Measurements from ENCODE around the gene NR2C2AP. TPM values are rescaled to one million over a fixed set of nuclear protein-coding genes. Genes with fewer than 3 reads are reported as not detected.

Gene NR2C2AP
- total RNA-seq, 4 donors from 2014 or later = 14.0 to 21.4 (median 16.8) TPM

- H3K9me3 ChIP-seq = no peaks in the 10 kb centered on the region
- WGBS, 2 donors (ENCODE audit: low coverage in 1 of 2) = 40 to 43% methylated on average over 1 to 8 of the region's 14 CpGs
- ATAC-seq = no peak
- H3K4me1 ChIP-seq = peaks cover 0 to 17% (median 8%) of the 10 kb centered on the region in 3 donors
- no peak for TF ChIP-seq EP300 (IDR thresholded peaks at IDR 0.05)
- H3K36me3 ChIP-seq = peaks cover 0 to 14% of the 10 kb centered on the region in 2 donors
- no peak overlapping the region for H3K4me3 ChIP-seq
- H3K27me3 ChIP-seq = peaks cover 51% of the 10 kb centered on the region
- H3K27ac ChIP-seq = no peak overlapping the region
Measured at GRCh38 chr19:19205416-19206410, 2.5 kb upstream of the NR2C2AP start.

- Histone ChIP-seq H3K9me3 (no peaks in the 10 kb centered on the region), H3K27me3 (peaks cover 36% of the 10 kb centered on the region), H3K27ac (no peak overlapping the region), H3K4me1 (peaks cover 0 to 17% (median 8%) of the 10 kb centered on the region in 3 donors), H3K4me3 (no peak overlapping the region), H3K36me3 (peaks cover 0 to 27% of the 10 kb centered on the region in 2 donors)
- ATAC-seq = no peak
- 40 to 60% methylated on average over 1 to 7 of the region's 13 CpGs for WGBS, 2 donors (ENCODE audit: low coverage in 1 of 2)
- TF ChIP-seq EP300 (IDR thresholded peaks at IDR 0.05) = no peak
- TF ChIP-seq CTCF (IDR thresholded peaks at IDR 0.05) = no peak
- TF ChIP-seq POLR2AphosphoS5 (IDR thresholded peaks at IDR 0.05) = no peak
- TF ChIP-seq POLR2A (IDR thresholded peaks at IDR 0.05) = no peak
Measured at GRCh38 chr19:19204181-19204580, 967 bp upstream of the NR2C2AP start.

DNA sequence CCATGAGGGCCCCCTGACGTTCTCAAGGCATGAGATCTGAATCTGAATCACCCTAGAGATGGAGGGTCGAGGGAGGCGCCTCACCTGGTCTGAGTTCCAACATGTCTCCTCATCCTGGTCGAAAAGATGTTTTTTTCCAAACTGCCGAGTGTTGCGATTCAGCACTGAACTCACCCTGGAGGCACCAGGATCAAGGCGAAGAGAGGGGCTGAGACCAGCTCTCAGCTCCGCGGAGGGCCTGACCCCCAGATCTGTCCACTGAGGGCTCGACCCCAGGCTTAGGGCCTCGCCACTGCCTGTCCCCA is 555 bp downstream of the NR2C2AP start:
- peaks cover 0 to 17% (median 8%) of the 10 kb centered on the region in 3 donors for H3K4me1 ChIP-seq
- peaks cover 0 to 42% of the 10 kb centered on the region in 2 donors for H3K36me3 ChIP-seq
- H3K27me3 ChIP-seq = peaks cover 21% of the 10 kb centered on the region
- peak overlapping the region; percentile 59 to 73 for H3K4me3 ChIP-seq
- 0 to 22% methylated on average over 2 to 3 of the region's 11 CpGs for WGBS, 2 donors (ENCODE audit: low coverage in 1 of 2)
- no peaks in the 10 kb centered on the region for H3K9me3 ChIP-seq
- H3K27ac ChIP-seq = peak overlapping the region; percentile 21 to 87 (median 82)
- TF ChIP-seq POLR2AphosphoS5 (IDR thresholded peaks at IDR 0.05) = no peak
- no peak for TF ChIP-seq CTCF (IDR thresholded peaks at IDR 0.05)
- TF ChIP-seq EP300 (IDR thresholded peaks at IDR 0.05) = no peak
- TF ChIP-seq POLR2A (IDR thresholded peaks at IDR 0.05) = no peak
- ATAC-seq = no peak

- Histone ChIP-seq H3K9me3 (no peaks in the 10 kb centered on the region), H3K4me1 (peaks cover 0 to 17% (median 8%) of the 10 kb centered on the region in 3 donors), H3K36me3 (peaks cover 0 to 49% of the 10 kb centered on the region in 2 donors), H3K27me3 (peaks cover 14% of the 10 kb centered on the region), H3K27ac (peak overlapping the region in 2 of 4 donors; percentile 79 to 87), H3K4me3 (peak overlapping the region in 1 of 2 donors; percentile 73)
- WGBS, 2 donors (ENCODE audit: low coverage in 1 of 2) = 55 to 61% methylated on average over 2 to 7 of the region's 19 CpGs
- TF ChIP-seq POLR2A (IDR thresholded peaks at IDR 0.05) = no peak
- no peak for TF ChIP-seq CTCF (IDR thresholded peaks at IDR 0.05)
- TF ChIP-seq POLR2AphosphoS5 (IDR thresholded peaks at IDR 0.05) = no peak
- TF ChIP-seq EP300 (IDR thresholded peaks at IDR 0.05) = no peak
- no peak for ATAC-seq
Measured at GRCh38 chr19:19201697-19202630, 1.2 kb downstream of the NR2C2AP start.

DNA sequence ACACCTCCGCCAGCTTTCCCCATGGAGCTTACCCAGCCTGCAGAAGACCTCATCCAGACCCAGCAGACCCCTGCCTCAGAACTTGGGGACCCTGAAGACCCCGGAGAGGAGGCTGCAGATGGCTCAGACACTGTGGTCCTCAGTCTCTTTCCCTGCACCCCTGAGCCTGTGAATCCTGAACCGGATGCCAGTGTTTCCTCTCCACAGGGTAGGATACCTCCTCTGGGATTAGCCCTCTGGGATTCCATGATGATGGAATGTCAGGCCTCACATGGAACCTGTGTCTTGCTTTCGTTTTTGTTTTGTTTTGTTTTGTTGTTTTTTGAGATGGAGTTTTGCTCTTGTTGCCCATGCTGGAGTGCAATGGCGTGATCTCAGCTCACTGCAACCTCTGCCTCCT is 9.3 kb downstream of the NR2C2AP start:
- ATAC-seq = no peak
- peak overlapping the region in 2 of 4 donors; percentile 94 to 99 for H3K27ac ChIP-seq
- TF ChIP-seq POLR2A (IDR thresholded peaks at IDR 0.05) = no peak
- no peak for TF ChIP-seq POLR2AphosphoS5 (IDR thresholded peaks at IDR 0.05)
- no peak for TF ChIP-seq EP300 (IDR thresholded peaks at IDR 0.05)
- TF ChIP-seq CTCF (IDR thresholded peaks at IDR 0.05) = no peak
- H3K4me1 ChIP-seq = peaks cover 0 to 53% (median 34%) of the 10 kb centered on the region in 3 donors
- H3K27me3 ChIP-seq = no peaks in the 10 kb centered on the region
- H3K36me3 ChIP-seq = peaks cover 0 to 32% of the 10 kb centered on the region in 2 donors
- 49 to 63% methylated on average over 2 to 4 of the region's 5 CpGs for WGBS, 2 donors (ENCODE audit: low coverage in 1 of 2)
- H3K9me3 ChIP-seq = no peaks in the 10 kb centered on the region
- H3K4me3 ChIP-seq = peak overlapping the region in 1 of 2 donors; percentile 81
